Measurements from ENCODE around the gene LIPC.
A peak's percentile ranks its signal among the peaks of the same experiment; 100 is the strongest.

LIPC gene

DNA sequence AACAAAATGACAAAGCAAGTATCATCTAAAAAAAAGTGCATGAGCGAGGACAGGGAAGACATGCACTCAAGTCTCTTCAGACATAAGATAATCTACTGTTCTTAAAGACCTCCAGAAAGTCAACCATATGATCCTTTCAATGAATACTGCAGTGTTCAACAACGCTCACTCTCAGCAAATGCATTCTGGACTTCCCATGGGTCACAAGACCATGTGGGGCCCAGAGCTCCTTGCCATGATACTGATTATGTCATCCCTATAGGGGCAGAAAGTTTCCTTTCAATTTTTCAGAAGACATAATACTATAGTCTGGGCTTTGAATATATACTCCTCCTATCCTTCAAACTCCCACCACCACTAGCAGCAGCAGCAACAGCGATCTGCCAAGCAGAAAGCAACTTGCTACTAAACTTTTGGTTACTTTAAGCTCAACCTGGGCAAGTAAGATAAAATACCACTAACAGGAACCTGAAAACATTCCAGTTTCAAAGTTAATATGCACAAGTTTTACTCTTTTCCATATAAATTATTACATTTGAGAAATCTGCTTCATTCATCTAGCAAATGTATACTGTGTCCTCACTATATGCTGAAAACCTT lies 174.2 kb downstream of the LIPC start:
- DNase-seq (ENCODE audit: extremely low read depth, low read depth), result no peak
- TF ChIP-seq, protein P1, sequence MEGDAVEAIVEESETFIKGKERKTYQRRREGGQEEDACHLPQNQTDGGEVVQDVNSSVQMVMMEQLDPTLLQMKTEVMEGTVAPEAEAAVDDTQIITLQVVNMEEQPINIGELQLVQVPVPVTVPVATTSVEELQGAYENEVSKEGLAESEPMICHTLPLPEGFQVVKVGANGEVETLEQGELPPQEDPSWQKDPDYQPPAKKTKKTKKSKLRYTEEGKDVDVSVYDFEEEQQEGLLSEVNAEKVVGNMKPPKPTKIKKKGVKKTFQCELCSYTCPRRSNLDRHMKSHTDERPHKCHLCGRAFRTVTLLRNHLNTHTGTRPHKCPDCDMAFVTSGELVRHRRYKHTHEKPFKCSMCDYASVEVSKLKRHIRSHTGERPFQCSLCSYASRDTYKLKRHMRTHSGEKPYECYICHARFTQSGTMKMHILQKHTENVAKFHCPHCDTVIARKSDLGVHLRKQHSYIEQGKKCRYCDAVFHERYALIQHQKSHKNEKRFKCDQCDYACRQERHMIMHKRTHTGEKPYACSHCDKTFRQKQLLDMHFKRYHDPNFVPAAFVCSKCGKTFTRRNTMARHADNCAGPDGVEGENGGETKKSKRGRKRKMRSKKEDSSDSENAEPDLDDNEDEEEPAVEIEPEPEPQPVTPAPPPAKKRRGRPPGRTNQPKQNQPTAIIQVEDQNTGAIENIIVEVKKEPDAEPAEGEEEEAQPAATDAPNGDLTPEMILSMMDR (IDR thresholded peaks at IDR 0.05; ENCODE audit: low read depth, low read length), result no peak

DNA sequence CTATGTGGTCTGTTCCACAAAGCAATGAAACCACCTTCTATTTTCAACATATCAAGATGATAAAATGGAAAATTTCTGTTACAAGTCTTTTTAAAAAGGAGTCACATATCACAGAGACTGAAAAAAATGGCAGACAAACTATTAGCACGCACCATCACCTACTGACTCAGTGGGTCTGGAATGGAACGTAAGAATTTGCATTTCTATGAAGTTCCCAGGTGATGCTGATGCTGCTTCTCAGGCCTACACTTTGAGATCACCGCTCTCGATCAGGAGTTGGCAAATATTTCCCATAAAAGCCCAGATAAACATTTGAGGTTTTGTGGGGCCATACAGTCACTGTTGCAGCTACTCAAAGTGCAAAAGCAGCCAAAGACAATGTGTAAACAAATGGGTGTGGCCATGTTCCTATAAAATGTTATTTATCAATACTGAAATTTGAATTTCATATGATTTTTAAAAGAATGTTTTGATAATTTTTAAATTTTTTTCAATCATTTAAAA lies 174.8 kb downstream of the LIPC start:
- TF ChIP-seq, protein P1 (IDR thresholded peaks at IDR 0.05; ENCODE audit: low read depth, low read length), result no peak
- no peak for DNase-seq (ENCODE audit: extremely low read depth, low read depth)

DNA sequence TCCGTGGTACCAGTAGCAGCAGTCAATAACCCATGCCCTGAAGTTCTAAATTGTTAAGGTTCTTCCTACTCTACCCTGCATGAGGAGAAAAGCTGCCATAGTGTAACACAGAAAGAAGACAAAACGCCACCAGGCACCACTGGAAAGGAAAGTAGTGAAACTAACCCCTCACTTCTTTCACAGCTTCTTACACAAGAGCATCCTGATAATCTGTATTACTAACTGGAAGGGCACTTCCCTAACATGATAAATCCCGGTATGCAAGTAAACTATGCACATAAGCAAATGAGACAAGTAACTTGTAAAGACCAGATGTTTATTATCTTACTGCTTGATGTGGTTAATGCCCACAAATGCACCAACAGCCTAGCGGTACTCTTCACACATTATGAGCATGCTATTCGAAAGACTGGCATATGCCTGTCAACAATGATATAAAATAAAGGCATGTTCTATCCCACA lies 176.4 kb downstream of the LIPC start:
- DNase-seq (ENCODE audit: extremely low read depth, low read depth), result peak; percentile 24
- TF ChIP-seq, protein P1 (IDR thresholded peaks at IDR 0.05; ENCODE audit: low read depth, low read length), result no peak

DNA sequence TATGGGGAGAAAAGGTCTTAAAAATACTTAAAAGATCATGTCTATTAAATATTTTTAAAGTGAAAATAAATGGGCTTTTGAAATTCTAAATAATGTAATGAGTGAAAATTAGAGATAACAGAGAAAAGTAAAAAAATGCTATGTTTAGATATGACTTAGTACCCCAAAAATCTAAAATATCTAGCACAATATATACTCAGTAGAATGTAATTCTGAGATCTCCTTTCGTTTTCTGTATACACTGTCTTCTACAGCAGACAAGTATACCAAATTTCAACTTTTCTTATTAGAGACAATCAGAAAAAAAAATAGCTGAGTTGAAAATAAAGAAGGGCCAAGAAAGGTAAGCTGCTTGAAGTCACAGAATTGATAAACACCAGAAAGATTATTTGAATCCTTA lies 176.9 kb downstream of the LIPC start:
- TF ChIP-seq, protein P1 (IDR thresholded peaks at IDR 0.05; ENCODE audit: low read depth, low read length), result no peak
- no peak for DNase-seq (ENCODE audit: extremely low read depth, low read depth)

DNA sequence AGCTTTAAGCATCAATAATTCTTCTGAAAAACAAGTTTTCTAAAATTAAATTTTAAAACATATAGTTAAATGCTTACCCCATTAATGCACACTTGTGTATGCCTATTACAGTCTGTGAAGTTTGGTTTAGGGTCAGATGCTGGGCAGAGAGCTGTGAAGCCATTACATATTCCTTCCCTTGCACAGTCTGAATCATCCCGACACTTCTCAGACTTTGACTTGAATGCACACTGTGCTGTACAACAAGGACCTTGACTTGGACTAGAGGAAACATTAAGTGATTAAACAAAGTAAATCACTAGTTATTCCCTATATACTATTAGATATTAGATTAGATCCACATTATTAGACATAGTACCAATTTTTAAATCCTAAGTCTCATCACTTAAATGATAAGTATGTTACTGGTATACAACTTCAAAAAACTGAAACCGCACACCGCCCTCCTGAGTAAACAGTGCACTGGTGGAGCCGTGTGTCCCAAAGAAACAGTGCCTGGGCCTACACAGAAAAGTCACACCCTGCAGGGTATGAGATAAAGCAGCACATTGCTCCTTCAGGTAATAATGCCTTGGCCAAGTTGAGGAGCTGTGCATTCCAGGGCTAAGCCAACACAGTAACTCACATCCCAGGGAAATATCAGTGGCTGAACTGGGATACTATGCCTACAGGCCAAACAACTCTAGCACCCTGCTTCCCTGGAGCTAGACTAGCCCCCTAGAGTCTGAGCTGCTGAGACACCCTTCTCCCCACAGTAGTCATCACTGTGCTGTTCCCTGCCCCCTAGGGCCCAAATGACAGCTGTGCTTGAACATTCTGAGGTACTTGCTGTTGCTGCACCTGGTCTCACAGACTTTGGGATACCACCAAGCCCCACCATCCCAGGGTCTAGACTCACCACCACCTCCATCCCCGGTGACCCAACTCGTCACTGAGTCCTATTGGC lies 180.2 kb downstream of the LIPC start:
- TF ChIP-seq, protein P1 (IDR thresholded peaks at IDR 0.05; ENCODE audit: low read depth, low read length), result no peak
- DNase-seq (ENCODE audit: extremely low read depth, low read depth), result no peak

DNA sequence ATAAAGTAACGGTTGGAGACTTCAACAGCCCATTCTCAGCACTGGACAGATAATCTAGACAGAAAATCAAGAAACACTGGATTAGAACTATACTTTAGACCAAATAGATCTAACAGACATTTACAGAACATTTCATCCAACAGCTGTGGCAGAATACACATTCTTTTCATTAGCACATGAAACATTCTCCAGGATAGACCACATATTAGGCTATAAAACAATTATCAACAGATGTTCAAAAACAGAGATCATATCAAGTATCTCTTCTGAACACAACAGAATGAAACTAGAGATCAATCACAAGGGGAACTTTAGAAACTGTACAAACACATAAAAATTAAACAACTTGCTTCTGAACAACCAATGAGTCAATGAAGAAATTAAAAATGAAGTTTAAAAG lies 184.4 kb downstream of the LIPC start:
- no peak for DNase-seq (ENCODE audit: extremely low read depth, low read depth)
- TF ChIP-seq, protein P1 (IDR thresholded peaks at IDR 0.05; ENCODE audit: low read depth, low read length), result no peak
